Cardiac septum (tissue), 1 donor: Measurements from ENCODE around the gene VENTX. TPM values are rescaled to one million over a fixed set of nuclear protein-coding genes. Genes with fewer than 3 reads are reported as not detected.

ENCODE experiments used
- DNase-seq: peaks from one replicate; pipeline ENCODE4 v3.0.0-alpha.2; 2020; ENCODE audit warnings: low spot score
- intact Hi-C: fragments of 100-400 bp; cut with DNase I; formaldehyde crosslinking; loops from one replicate; pipeline ENCODE4 v1.14.0; 2022
- microRNA-seq: library from miRNA; unstranded; fragments of <30 nt; microRNA quantifications from one replicate; pipeline ENCODE4 v1.2.0, GENCODE V29; 2020
- total RNA-seq: library from RNA; stranded (reverse); fragmentation: NEBNext Ultra II Directional; extraction: Animal tissue kit (Norgen Biotek cat#: 25700); gene quantifications from one replicate; pipeline ENCODE4 v1.2.1, GENCODE V29; 2021
- donor health status: DM: no; HTN: no; CAD: no.

The VENTX gene
- total RNA-seq, 1 donor from 2014 or later = 0.40 TPM

DNA sequence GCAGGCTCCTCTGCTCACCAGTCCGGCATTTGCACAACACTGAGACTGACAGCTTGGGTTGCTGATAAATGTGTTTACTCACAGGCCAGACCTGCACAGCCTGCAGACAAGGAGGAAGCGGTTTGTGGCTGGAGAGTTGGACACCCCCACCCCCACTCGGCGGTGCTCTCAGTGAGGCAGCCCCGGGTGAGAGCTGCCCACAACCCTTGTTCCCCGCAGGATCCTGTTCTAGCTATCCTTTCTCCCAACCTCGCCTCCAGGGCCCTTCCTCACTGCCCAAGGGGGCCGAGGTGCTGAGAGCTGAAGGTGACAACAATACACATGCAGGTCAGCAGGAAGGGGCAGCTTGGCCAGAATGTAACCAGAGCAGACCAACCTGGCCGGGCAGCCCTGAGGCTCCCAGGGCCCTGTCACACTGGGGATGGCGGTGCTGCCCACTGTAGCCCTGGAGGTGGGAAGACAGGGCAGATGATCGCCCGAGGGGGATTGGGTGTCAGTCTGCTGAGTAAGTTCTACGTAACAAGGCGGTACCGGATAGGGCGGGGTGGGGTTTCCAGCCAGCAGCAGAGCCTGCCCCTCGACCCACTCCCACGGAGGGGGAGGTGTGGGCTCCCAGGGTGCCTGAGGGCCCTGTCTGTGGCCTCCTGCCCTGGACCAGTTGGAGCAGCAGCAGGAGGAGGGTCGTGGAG, 41.1 kb downstream of the VENTX start:
- peak; percentile 95 for DNase-seq

DNA sequence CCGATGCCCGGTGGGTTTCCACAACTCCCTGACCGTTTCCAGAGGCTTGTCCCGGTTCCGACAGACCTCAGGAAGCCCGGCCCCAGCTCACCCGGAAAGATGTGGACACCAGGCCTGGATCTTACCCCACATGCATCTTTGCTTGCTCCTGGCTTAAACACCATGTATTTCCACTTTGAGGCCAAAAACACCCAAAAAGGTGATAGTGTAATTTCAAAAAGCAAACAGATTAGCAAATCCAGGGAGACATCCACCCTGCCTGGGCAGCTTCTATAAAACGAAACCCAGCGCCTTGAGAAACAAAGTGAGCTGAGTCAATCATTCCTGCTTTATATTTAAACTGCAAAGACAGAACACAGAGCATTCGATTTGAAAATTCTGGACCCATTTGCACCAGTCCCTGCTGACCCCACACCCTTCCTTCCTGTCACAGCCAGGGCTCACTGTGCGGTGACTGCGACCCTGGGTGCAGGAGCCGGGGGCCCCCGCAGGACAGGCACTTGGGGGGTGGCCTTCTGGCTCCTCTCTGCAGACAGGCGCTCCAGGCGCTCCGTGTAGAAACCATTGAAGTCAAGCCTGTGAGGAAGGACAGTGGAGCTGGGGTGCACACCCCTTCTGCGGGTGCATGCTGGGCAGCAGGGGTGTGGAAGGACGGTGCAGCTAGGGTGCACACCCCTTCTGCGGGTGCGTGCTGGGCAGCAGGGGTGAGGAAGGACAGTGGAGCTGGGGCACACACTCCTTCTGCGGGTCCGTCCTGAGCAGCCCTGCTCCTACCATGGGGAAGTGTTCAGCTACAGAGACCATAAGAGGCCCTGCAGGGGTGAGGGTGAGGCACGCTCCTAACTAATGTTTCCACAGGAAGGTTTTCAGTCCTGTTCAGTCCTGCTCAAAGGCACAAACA, 41.9 kb downstream of the VENTX start:
- intact Hi-C loops = no loop called here
- DNase-seq = no peak

More for the DNA sequence above, 41.1 kb downstream of the VENTX start:
- intact Hi-C loops = no loop called here

DNA sequence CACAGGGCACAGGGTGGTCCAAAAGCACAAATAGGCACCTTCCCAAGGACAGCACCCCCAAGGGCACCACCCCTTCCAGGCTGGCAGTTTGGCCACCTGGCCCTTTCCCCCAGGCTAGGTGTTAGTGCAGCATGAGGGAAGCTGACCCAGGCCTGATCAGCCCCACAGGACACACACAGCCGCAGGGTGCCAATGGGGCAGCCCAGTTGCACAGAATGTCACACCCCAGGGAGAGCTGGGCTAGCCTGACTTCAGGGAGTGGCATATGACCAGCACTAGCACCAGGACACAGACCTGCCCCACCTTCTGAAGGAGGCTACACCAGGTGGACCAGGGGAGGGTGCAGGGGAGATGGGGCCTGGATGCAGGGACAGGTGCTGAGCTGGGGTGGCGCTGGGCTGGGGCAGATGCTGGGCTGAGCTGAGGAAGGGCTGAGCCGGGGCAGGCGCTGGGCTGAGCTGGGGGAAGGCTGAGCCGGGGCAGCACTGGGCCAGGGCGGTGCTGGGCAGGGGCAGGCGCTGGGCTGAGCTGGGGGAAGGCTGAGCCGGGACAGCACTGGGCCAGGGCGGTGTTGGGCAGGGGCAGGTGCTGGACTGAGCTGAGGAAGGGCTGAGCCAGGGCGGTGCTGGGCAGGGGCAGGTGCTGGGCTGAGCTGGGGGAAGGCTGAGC, 42.9 kb downstream of the VENTX start:
- intact Hi-C loops = no loop called here
- DNase-seq = no peak

DNA sequence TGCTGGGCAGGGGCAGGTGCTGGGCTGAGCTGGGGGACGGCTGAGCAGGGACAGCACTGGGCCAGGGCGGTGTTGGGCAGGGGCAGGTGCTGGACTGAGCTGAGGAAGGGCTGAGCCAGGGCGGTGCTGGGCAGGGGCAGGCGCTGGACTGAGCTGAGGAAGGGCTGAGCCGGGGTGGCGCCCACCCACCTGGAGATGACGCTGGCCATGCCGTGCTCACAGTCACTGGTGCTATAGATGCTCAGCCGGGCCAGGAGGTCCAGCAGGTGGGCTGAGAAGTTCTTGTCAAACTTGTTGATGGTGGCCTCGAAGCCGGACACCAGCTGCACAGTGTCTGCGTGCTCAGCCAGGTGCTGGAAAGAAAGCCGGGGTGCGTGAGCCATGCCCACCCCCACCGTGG, 43.4 kb downstream of the VENTX start:
- intact Hi-C loops = no loop called here
- DNase-seq = no peak

DNA sequence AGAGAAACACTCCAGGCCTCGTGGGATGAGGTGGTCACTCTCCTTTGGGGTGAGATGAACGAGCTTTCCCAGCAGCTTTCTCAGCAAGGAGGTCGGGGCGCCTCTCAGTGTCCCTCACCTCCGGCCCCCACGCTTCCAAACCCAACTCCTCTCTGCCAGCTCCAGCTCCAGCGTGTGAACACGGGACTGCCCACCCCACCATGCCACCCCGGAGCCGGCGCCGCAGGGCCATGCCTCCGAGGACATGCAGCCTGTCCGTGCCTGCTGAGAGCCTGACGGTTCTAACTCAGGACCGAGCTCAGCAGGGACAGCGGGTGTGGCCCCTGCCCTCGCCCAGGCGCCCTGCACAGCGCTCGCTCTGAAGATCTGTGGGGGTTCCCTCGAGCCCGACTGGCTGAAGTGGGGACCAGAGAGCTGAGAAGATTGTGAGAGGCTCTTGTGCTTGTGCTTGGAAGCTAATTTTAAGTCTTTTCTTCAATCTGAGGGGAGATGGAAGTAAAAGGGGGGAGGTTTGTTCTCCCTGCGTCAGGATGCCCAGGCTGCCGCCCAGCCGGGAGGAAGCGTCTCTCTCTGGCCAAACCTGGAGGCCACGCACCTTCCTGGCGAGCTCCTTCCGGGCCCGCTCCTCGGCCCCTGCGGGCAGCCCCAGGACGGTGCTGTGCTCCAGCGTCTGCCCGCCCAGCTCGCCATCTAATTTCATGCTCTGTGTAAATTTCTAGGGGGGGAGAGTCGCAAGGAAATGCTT, 44.1 kb downstream of the VENTX start:
- no peak for DNase-seq
- intact Hi-C loops = no loop called here

DNA sequence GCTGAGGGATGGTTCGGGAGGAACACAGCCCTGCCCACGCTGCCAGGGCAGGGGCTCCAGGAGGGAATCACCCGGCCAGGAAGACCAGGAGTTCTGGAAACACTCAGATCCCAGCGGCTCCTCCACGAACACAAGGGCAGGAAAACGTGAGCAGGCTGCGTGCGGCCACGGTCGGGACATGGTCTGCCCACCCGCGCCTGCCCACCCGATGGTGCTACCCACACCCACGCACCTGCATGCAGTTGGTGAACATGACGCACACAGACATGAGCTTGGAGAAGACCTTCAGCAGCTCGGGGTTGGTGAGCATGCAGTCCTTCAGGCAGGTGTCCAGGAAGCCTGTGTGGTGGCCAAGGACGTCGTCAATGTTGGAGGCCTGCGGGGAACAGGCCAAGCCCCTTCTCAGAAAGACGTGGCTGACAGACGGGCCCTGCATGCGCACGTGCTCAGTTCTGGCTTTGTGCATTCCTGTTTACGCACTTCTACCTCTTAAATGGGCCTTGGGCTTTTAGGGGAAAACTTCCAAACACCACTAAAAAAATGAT, 45.3 kb downstream of the VENTX start:
- intact Hi-C loops = no loop called here
- no peak for DNase-seq

DNA sequence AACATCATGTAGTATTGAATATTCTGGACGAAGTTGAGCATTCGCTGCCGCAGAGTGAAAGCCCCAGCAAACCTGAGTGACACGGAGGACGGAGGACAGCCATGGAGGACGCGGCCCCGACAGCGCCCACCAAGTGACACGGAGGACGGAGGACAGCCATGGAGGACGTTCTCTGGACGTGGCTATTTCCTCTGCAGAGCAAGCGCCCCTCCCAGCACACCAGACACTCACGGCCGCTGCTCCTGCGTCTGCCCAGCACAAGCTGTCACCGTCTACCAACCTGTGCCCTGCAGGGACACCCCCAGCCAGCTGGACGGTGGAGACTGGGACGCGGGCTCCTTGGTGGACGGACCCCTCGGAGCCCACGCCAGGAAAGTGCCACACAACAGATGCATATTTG, 46.3 kb downstream of the VENTX start:
- no peak for DNase-seq
- intact Hi-C loops = no loop called here

DNA sequence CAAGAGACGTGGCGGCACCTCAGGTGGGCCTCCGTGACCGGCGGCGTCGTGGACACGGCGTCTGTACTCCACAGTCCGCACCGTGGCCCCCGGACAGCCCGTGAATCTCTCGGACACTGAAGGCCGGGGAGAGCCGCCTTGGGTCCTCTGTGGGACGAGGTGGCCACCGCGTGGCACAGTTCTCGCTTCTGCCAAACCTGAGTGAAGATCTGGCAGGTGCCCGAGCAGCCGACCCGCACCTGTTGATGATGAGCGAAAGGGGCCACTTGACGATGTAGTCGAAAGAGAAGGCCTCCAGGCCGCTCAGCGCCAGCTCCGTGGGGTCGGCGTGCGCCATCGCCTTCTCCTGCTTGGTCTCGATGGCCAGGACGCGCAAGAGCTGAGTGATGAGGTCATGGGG, 47.6 kb downstream of the VENTX start:
- DNase-seq = no peak
- intact Hi-C loops = no loop called here

DNA sequence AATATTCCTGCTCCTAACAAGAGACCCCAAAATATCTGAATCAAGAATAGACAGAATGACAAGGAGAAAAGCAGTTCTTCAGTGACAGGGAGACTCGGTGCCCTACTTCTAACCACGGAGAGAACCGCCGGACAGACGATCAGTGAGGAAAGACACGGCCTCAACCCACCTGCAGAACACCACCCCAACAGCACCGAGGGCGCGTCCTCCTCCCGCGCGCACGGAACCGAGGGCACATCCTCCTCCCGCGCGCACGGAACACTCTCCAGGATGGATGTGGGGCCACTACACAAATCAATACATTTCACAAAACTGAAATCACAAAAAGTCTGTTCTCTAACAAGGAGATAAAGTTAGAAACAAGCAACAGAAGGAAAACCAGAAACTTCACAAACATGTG, 48.7 kb downstream of the VENTX start:
- DNase-seq = no peak
- intact Hi-C loops = no loop called here

DNA sequence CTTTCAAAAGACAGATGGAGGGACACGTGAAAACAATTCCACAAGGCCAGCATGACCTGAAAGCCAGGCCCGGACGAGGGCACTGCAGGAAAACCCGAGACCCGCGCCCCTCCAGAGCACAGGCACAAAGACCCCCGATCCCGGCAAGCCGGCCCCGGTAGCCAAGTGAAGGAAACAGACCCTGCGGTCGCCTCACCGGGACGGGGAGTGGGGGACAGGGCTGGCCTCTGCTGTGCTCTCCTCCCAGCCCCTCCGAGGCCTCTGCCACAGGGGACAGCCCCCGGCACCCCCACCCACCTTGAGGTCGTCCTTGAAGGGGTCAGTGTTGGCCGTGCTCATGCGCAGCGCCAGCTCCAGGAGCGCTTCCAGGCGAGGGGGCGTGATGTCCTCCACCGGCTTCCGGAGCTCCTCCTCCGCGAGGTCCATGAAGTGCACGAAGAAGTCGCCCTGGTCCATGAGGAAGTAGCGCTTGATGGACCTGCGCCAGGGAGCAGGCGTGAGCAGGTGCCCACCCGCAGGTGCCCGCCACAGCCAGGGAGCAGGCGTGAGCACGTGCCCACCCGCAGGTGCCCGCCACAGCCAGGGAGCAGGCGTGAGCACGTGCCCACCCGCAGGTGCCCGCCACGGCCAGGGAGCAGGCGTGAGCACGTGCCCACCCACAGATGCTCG, 50.3 kb downstream of the VENTX start:
- no peak for DNase-seq
- intact Hi-C loops = no loop called here

DNA sequence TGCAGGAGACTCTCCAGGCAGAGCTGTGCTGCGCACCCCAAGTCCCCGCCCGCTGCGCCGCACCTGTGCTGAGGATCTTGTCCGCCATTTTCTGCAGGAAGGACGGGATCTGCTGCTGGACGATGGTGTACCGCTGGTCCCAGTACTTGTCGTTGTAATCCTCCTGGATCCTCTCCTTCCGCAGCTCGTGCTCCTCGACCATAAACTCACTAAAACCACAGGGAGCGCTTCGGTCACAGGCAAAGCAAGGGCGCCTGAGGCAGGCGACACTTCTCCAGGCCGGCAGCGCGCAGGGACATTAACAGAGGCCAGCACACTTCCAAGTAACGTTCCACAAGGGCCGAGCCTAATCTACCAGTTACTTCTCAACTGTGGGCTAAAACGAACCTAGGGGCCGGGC, 52.1 kb downstream of the VENTX start:
- intact Hi-C loops = no loop called here
- no peak for DNase-seq

Small RNA genes lying within 50 kb of the gene (microRNA-seq; reads per million reads assigned to microRNA genes)
- 3.6 reads per million for gene MIR202

Other genes starting within 250 kb of the VENTX start
- gene ADGRA1, start 149.9 kb upstream of the VENTX start, total RNA-seq = 0.19 TPM
- 0.05 TPM for gene KNDC1, start 77.6 kb upstream of the VENTX start, total RNA-seq
- gene UTF1, start 7.6 kb upstream of the VENTX start, total RNA-seq = not detected
- 4.3 TPM for gene ADAM8, start 39.0 kb downstream of the VENTX start, total RNA-seq
- 39.4 TPM for gene TUBGCP2, start 71.0 kb downstream of the VENTX start, total RNA-seq
- 34.4 TPM for gene ZNF511, start 71.1 kb downstream of the VENTX start, total RNA-seq
- not detected for gene CALY, start 99.0 kb downstream of the VENTX start, total RNA-seq
- gene PRAP1, start 109.5 kb downstream of the VENTX start, total RNA-seq = not detected
- 6.1 TPM for gene FUOM, start 120.2 kb downstream of the VENTX start, total RNA-seq
- 152 TPM for gene ECHS1, start 135.5 kb downstream of the VENTX start, total RNA-seq
- 2.9 TPM for gene PAOX, start 141.4 kb downstream of the VENTX start, total RNA-seq
- gene MTG1, start 156.3 kb downstream of the VENTX start, total RNA-seq = 21.6 TPM
- not detected for gene SPRN, start 186.8 kb downstream of the VENTX start, total RNA-seq
- 1.0 TPM for gene SCART1, start 216.1 kb downstream of the VENTX start, total RNA-seq